GM19372 (cell line): ENCODE measurements around the gene PCK1.

ENCODE experiments used
- ATAC-seq: cut with Tn5 transposase; IDR thresholded peaks from one replicate; pipeline ENCODE4 v1.9.1; 2021; ENCODE audit warnings: mild to moderate bottlenecking, low read depth, moderate library complexity; ENCODE audit not compliant: unreplicated experiment

Gene PCK1

DNA sequence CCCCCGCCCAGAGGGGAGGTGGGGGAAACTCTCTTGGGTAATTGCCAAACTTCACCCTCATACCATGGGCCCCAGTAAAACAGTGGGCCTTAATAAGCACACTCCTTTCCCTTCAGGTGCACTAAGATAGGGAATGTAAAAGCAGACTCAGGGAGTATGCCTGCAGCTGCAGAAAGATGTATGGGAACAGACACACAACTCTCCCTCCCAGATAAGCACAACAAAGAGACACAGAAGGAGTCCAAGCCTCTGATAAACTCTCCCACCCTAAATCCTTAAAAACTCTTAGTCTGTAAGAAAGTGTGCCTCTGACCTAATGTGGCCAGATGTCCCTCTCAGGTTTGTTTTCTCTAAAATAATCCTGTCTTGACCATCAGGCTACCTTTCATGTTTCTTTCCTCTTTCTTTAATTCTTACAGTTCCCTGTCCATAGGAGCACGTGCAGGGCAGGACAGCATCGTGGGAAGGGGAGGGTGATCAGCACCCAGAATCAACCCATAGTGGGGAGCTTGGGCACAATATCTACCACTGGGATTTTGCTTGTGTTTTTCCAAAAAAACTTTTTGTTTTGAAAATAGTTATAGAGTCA, 24.7 kb upstream of the PCK1 start:
- ATAC-seq = no peak

GRCh38 chr20:57536771-57537724, 23.9 kb upstream of the PCK1 start:
- no peak for ATAC-seq

DNA sequence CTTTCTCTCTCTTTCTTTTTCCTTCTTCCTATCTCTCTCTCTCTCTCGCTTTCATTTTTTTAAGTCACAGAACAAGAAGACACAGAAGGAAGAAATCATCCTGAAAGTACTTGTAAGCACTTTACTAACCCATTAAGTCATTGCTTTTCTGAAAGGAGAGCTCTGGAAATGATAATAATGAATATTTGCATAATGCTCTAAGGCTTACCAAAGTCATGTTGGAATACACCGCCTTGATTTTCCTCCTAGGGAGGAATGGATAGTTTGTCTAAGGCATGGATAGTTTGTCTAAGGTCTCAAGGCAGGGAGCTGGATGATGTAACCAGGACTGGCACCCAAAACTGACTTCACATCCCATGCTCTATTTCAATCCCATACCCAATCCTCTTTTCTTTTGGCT, 23.1 kb upstream of the PCK1 start:
- ATAC-seq = no peak

DNA sequence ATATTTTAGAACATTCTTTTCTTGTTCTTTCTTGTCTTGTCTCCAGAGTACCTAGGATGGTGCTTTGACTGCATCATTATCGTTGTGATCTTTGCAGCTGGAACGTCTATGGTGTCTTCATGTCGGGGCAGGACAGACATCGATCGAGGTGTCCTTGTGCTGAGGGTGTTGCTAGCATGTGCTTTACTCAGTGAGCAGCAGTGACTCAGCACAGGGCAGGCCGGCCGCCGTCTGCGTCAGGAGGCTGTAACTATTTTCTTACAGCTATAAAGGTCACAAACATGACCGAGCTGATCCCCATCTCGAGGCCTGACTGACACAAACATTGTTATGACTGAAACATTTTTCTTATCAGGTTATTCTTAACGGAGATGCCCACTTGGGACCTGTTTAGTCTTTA, 21.0 kb upstream of the PCK1 start:
- ATAC-seq = no peak

DNA sequence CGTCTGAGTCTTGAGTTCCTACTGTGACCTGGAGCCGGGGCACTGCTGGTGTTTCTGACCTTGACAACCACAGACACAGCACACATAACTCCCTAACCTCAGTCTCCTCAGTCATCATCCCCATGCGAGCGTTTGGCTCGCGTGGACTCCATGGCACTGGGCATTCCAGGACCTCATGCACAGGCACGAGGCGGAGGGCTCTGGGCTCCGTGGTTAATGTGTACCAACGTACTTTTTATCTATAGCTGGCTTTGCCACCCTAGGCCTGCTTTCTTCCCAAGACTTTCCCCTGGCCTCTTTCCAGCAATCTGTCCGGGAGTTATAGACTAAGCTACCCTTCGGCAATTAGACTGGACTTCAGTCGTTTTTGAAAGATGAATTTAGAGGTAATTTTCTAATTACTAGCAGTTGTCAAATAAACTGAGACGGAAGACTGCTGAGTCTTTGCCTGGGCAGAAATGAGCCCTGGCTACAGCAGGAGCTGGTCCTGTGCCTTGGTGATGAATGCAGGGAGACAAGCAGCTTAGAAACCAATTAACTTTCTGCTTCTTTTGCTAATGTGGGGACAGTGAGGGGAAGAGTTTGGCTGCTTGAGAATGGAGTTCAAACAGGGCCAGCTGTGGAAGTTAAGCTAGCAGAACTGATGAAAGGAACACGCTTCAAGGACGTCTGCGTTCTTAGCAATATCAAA, 19.9 kb upstream of the PCK1 start:
- no peak for ATAC-seq

GRCh38 chr20:57543754-57544153, 17.2 kb upstream of the PCK1 start:
- ATAC-seq = no peak

DNA sequence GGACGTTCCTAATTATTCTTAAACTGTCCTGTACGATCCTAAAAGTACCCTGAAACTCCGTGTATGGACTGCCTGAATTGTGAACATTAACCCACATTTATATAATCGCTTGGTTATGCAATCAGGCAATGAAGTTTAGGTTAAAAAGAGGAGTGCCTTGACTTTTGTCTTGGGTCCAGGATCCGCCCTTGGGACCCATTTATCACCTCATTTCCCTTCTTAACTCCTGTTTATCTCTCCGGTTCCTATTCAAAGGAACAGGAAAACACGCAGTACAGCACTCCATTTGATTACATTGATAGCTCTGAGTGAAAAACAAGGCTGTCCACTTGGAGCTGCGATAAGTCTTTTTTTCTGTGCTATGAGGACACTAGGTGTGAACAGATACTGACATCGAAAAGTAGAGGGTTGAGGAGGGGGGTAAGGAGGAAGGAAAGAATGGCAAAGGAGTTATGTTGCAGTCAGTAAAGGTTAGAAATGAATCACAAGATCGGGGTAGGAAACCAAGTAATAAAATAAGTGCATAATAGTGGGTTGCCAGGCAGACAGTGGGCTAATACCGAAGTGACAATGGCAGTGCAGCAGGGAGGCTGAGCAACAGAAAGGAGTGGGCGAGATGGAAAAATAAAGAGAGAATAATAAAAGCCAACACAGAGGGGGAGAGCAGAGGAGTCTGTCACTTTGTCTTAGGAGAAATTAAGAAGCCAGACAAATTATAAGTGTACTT, 15.9 kb upstream of the PCK1 start:
- ATAC-seq = no peak

GRCh38 chr20:57545927-57546662, 14.8 kb upstream of the PCK1 start:
- ATAC-seq = no peak

GRCh38 chr20:57546956-57547649, 13.8 kb upstream of the PCK1 start:
- no peak for ATAC-seq

GRCh38 chr20:57548177-57549058, 12.5 kb upstream of the PCK1 start:
- no peak for ATAC-seq

- no peak for ATAC-seq
Measured at GRCh38 chr20:57552471-57552870, 8.4 kb upstream of the PCK1 start.

GRCh38 chr20:57553376-57554018, 7.4 kb upstream of the PCK1 start:
- no peak for ATAC-seq

DNA sequence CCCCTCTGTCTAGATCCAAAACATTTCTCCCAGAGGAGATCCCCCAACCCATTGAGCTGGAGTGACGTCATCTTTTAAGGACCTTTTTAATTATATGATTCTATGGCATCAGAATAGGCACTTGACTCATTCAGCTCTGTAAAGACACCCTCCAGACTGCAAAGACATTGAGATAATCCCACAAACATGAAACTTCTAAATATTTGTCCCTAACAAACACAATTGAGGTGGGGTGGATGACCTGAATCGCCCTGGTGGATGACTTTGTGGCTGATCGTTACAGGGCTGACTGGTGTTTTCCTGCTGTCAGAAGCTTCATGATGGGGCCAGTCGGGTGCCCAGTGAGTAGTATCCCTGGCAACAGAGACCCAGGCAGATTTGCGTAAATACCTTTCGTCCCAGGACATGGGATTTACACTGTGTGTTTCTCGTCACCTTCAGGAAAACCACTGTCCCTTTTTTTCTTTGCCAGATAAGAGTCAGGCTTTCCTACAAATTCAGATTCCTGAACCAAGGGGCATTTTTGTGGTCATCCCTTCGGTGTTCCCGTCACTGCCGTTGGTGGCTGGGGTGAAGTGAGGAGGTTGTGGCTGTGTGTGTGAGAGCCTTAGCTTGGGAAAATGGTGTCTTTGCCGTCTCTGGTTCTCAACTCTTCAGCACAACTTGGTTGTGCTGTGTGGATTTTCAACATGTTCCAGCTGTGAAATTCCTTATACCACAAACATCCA, 5.3 kb upstream of the PCK1 start:
- ATAC-seq = no peak

DNA sequence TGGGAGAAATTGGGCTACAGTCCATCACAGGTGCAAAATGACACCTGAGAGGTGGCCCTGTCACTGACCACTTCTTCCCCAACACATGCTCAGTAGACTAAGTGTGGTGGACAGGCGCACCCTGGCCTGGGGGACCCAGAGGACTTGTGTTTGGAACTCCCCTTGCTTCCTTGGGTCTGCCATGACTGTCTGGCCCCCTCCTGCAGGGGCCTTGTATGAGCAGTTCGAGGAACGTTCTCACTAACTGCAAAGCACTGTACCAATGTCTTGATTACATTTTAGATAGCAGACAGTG, 4.0 kb upstream of the PCK1 start:
- no peak for ATAC-seq

GRCh38 chr20:57557926-57558613, 2.8 kb upstream of the PCK1 start:
- ATAC-seq = no peak

- no peak for ATAC-seq
Measured at GRCh38 chr20:57558614-57559288, 2.2 kb upstream of the PCK1 start.

GRCh38 chr20:57559289-57559634, 1.6 kb upstream of the PCK1 start:
- ATAC-seq = no peak
